Liver (tissue), 9 donors: ENCODE data around the gene PHYHD1. TPM values are rescaled to one million over a fixed set of nuclear protein-coding genes. Genes with fewer than 3 reads are reported as not detected.

ENCODE experiments used
- DNase-seq: peaks from one replicate; pipeline ENCODE4 v3.0.0-alpha.2; 2017; ENCODE audit warnings: low spot score
- H3K27ac ChIP-seq, 2 donors: one replicate each; pipeline ENCODE4 v1.7.0; 2013; ENCODE audit warnings: inconsistent platforms in 2 of 2, low read length in 2 of 2, control low read depth in 1 of 2, low read depth in 1 of 2, mild to moderate bottlenecking in 1 of 2
- H3K27me3 ChIP-seq, 4 donors: one replicate each; pipeline versions ENCODE4 v1.6.1 to v1.7.0; 2013; ENCODE audit warnings: low read length in 3 of 4, inconsistent platforms in 1 of 4, mild to moderate bottlenecking in 1 of 4, moderate library complexity in 1 of 4; ENCODE audit not compliant: control insufficient read depth in 4 of 4, insufficient read depth in 4 of 4
- H3K36me3 ChIP-seq, 4 donors: one replicate each; pipeline versions ENCODE4 v1.6.1 to v1.7.0; 2013; ENCODE audit warnings: low read length in 3 of 4, mild to moderate bottlenecking in 3 of 4, low read depth in 1 of 4, moderate library complexity in 1 of 4; ENCODE audit not compliant: control insufficient read depth in 4 of 4, insufficient read depth in 3 of 4
- H3K4me1 ChIP-seq, 4 donors: one replicate each; pipeline versions ENCODE4 v1.6.1 to v1.7.0; 2013; ENCODE audit warnings: low read length in 3 of 4, mild to moderate bottlenecking in 3 of 4, moderate library complexity in 1 of 4; ENCODE audit not compliant: control insufficient read depth in 4 of 4, insufficient read depth in 4 of 4
- H3K4me3 ChIP-seq, 3 donors: one replicate each; pipeline versions ENCODE4 v1.6.1 to v1.7.0; 2013; ENCODE audit warnings: low read length in 3 of 3, control low read depth in 1 of 3, low read depth in 1 of 3, mild to moderate bottlenecking in 1 of 3
- H3K9ac ChIP-seq, 2 donors: one replicate each; pipeline ENCODE4 v1.7.0; 2013; ENCODE audit warnings: low read length in 2 of 2, mild to moderate bottlenecking in 2 of 2, moderate library complexity in 2 of 2, control low read depth in 1 of 2, low read depth in 1 of 2
- H3K9me3 ChIP-seq, 4 donors: one replicate each; pipeline versions ENCODE4 v1.6.1 to v1.7.0; 2013; ENCODE audit warnings: low read length in 3 of 4; ENCODE audit not compliant: control insufficient read depth in 4 of 4
- ATF3 ChIP-seq: IDR thresholded peaks from 2 replicates; pipeline ENCODE4 v1.6.1; 2016; ENCODE audit warnings: antibody characterized with exemption
- EGR1 ChIP-seq, 2 donors: IDR thresholded peaks; 2 replicates each; pipeline ENCODE4 v1.6.1; 2016 to 2018; ENCODE audit warnings: antibody characterized with exemption in 2 of 2, low read depth in 2 of 2
- HNF4A ChIP-seq, 2 donors: conservative IDR thresholded peaks; 2 replicates each; pipeline ENCODE4 v1.6.1; 2016; ENCODE audit warnings: antibody characterized with exemption in 2 of 2, mild to moderate bottlenecking in 2 of 2
- HNF4G ChIP-seq: IDR thresholded peaks from 2 replicates; pipeline ENCODE4 v1.6.1; 2016; ENCODE audit warnings: antibody characterized with exemption
- JUND ChIP-seq, 2 donors: IDR thresholded peaks; 2 replicates each; pipeline ENCODE4 v1.6.1; 2016; ENCODE audit warnings: antibody characterized with exemption in 2 of 2
- NR2F2 ChIP-seq: IDR thresholded peaks from 2 replicates; pipeline ENCODE4 v1.6.1; 2016; ENCODE audit warnings: antibody characterized with exemption
- RAD21 ChIP-seq, 2 donors: IDR thresholded peaks; 2 replicates each; pipeline ENCODE4 v1.6.1; 2016; ENCODE audit warnings: antibody characterized with exemption in 2 of 2, mild to moderate bottlenecking in 2 of 2
- REST ChIP-seq: IDR thresholded peaks from 2 replicates; pipeline ENCODE4 v1.6.1; 2016; ENCODE audit warnings: antibody characterized with exemption, mild to moderate bottlenecking
- RXRA ChIP-seq, 2 donors: IDR thresholded peaks; 2 replicates each; pipeline ENCODE4 v1.6.1; 2017 to 2018; ENCODE audit warnings: antibody characterized with exemption in 2 of 2, mild to moderate bottlenecking in 1 of 2
- SP1 ChIP-seq: IDR thresholded peaks from 2 replicates; pipeline ENCODE4 v1.6.1; 2018; ENCODE audit warnings: antibody characterized with exemption, mild to moderate bottlenecking
- YY1 ChIP-seq: IDR thresholded peaks from 2 replicates; pipeline ENCODE4 v1.6.1; 2016; ENCODE audit warnings: antibody characterized with exemption, mild to moderate bottlenecking
- ZBTB33 ChIP-seq: IDR thresholded peaks from 2 replicates; pipeline ENCODE4 v1.6.1; 2016; ENCODE audit warnings: antibody characterized with exemption
- WGBS: extraction: QIAGEN DNeasy Blood & Tissue Kit; methylation state at CpG from one replicate; pipeline ENCODE4 v1.1.7; 2013; 5-methylcytosine and 5-hydroxymethylcytosine counted together
- polyA plus RNA-seq, 2 donors: library from polyadenylated mRNA; stranded (reverse) in 1 of 2; unstranded in 1 of 2; fragments of 200-250 nt in 1 of 2; fragments of >200 nt in 1 of 2; fragmentation: Nextera tagmentation in 1 of 2; extraction: Ambion mirVana in 1 of 2; gene quantifications; one replicate each; pipeline versions ENCODE4 v1.2.1 to v1.2.3, GENCODE V29; 2013 to 2015
- total RNA-seq, 2 donors: library from RNA; depleted of rRNA; stranded (reverse); fragments of >200 nt; gene quantifications; one replicate each; pipeline ENCODE4 v1.2.3, GENCODE V29; 2014
- donor health status: healthy.
- donor health status: healthy.
- donor health status: healthy.
- donor health status: healthy.
- donor health status: healthy.

Gene PHYHD1
- total and polyA plus RNA-seq, 4 donors, result 9.2 to 72.8 (median 31.3) TPM

GRCh38 chr9:128946571-128947276, 25.9 kb downstream of the PHYHD1 start:
- H3K27me3 ChIP-seq, result no peaks in the 10 kb centered on the region
- 25% methylated on average over 30 of the region's 30 CpGs for WGBS
- no peaks in the 10 kb centered on the region for H3K9me3 ChIP-seq
- peak overlapping the region; percentile 90 to 91 for H3K27ac ChIP-seq
- peaks cover 0 to 10% (median 6%) of the 10 kb centered on the region in 4 donors for H3K36me3 ChIP-seq
- peak overlapping the region; percentile 33 to 53 for H3K9ac ChIP-seq
- H3K4me3 ChIP-seq, result peak overlapping the region; percentile 61 to 78 (median 74)
- peaks cover 6 to 21% (median 15%) of the 10 kb centered on the region in 4 donors for H3K4me1 ChIP-seq
- TF ChIP-seq REST, result no peak
- no peak for TF ChIP-seq HNF4A (conservative IDR thresholded peaks at IDR 0.05)
- no peak for TF ChIP-seq NR2F2
- TF ChIP-seq ZBTB33, result no peak
- TF ChIP-seq HNF4G, result no peak
- DNase-seq, result no peak

- H3K4me3 ChIP-seq, result peak overlapping the region; percentile 61 to 78 (median 74)
- H3K36me3 ChIP-seq, result peaks cover 0 to 9% (median 5%) of the 10 kb centered on the region in 4 donors
- TF ChIP-seq SP1 (no peak), ATF3 (no peak), RXRA (IDR thresholded peaks at IDR 0.05) (no peak), EGR1 (IDR thresholded peaks at IDR 0.05; ENCODE audit: low read depth in 2 of 2) (no peak), NR2F2 (no peak), REST (no peak), YY1 (no peak), JUND (IDR thresholded peaks at IDR 0.05) (no peak), HNF4A (conservative IDR thresholded peaks at IDR 0.05) (no peak), RAD21 (IDR thresholded peaks at IDR 0.05) (no peak), ZBTB33 (no peak)
- under 1% methylated on average over 20 of the region's 20 CpGs for WGBS
- H3K27me3 ChIP-seq, result no peaks in the 10 kb centered on the region
- H3K4me1 ChIP-seq, result peaks cover 6 to 21% (median 15%) of the 10 kb centered on the region in 4 donors
- DNase-seq, result no peak
- peak overlapping the region; percentile 33 to 53 for H3K9ac ChIP-seq
- peak overlapping the region; percentile 90 to 91 for H3K27ac ChIP-seq
- no peaks in the 10 kb centered on the region for H3K9me3 ChIP-seq
These were observed 26.4 kb downstream of the PHYHD1 start for GRCh38 chr9:128947277-128947526.
